ENCODE measurements around the gene MCM5.
"Not testable (repeated sequence)": the region's sequence is repeated elsewhere in the genome, so short reads cannot be mapped to it uniquely, and the experiment has no call there.

MCM5 gene

DNA sequence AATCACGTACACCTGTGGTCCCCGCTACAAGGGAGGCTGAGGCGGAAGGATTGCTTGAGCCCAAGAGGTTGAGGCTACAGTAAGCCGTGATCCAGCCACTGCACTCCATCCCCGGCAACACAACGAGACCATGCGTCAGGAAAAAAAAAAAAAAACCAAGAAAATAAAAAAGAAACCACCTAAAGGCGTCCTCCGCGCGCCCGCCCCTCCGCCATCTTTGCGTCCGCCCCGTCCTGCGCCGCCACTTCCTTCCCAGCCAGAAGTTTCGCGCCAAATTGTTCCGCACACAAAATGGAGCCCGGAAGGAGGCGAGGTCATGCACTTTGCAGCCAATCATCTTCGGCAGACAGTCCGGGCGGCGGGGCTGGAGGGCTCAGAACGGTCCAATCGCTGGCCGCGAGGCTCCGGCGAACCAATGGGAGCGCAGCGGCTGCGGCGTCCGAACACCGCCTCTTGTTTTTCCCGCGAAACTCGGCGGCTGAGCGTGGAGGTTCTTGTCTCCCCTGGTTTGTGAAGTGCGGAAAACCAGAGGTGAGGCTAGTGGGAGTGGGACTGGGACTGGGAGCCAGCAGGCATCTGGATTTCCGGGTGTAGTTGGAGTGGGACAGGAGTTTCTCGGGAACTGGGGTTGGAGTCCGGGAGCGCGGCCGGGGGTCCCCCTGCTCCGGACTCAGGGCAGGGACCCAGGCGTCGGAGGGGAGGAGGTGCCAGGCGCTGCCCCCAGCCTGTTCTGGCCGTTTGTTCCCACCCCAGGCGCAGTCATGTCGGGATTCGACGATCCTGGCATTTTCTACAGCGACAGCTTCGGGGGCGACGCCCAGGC is at the start of gene MCM5:
MCM5 (plus strand) TSS at position 463 of the 823 bp plus-strand sequence; CDS start at position 762, 299 bp downstream.
- DNase-seq, result peak; percentile 96

DNA sequence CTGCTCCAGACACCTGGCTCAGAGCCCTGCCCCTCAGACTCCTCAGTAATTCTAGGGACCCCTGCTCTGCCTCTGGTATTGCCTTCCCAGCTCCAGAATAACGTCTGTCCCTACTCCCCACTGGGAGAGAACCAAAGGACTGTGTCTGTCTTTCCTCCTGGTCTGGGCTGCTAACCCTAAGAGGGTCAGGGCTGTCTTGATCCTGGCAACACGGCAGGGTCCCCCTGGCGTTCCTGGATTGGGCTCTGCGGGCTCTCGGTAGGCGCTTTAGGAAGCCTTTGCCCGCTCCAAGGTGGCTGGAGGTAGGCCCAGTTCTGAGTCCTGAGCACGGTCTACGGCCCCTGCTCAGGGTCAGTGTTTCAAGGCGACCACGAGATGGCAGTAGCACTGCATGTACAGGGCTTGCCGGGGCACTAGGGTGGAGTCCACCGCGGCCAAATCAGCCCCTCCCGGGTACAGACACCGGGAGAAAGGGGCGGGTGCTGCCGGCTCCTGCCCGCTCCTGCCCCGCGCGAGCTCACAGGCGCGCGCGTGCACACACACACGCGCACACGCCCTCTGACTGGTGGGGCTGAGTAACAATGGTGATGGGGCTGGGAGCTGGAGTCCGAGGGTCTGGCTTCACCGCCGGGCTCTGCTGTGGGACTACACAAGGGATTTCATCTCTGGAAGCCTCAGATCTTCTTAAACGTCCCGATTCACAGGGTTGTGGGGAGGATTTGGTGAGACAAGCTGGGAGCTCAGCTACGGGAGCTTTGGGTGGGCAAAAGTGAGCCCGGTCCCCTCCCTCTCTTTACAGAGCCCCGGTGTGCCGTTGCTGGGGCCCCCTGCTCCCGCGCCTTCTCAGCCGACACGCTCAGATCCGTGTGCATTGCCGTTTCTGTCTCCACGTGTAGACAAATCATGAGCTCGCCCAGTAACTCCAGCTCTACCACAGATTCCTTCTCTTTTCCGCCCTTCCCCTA is 49.1 kb upstream of the MCM5 start:
- DNase-seq, result peak; percentile 79

DNA sequence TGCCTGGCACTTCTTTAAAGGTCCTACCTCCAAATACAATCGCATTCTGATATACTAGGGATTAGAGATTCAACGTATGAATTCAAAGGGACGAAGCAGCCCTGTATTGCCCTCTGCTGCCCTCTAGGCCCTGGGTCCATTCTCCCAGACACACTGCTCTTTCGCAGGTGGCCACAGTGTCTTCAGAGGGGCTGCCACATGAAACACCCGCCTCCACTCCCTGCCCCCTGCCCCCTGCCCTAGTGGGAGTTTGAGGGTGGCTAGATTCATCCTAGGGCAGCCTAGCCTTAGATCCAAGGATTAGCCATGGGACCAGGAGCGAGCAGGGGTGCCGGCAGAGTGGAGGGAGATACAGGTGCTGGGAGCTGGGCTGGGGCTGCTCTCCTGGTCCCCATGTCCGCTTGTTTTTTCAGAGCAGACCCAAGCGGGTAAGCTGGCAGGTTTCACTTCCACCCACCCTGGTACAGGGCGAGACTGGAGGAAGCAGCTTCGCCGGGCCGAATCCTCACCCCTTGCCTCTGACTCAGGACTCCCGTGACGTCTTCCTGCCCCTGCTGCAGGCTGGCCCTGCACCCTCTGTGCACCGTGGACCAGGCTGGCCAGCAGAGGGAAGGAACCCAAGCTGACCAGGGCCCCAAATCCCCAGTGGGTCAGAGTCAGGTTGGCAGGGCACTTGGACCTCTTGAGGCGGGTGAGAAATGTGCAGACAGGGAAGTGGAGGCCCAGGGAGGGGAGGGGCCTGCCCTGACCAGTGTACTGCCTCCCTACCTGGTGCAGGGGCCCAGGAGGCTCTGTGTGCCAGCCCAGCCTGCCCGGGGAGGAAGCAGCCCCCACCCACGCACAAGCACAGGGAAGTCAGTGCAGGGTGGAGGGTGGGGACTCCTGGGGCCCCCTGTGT is 47.5 kb upstream of the MCM5 start:
- peak; percentile 40 for DNase-seq

DNA sequence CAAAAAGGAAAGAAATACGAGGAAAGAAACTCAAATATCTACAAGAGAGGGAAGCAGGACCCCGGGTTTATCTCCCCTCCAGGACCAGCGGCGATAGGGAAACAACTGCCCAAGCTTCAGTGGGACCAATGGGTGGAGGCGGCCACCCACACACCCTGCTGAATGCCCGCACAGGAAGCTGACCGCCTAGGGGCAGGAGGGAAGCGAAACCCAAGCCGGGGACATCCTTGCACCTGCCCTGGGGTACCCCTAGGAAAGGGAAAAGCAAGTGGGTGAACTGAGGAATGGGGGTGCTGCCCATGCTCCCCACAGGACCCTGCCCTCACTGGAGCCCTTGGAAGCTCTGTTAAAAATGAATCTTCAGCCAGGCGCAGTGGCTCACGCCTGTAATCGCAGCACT is 46.6 kb upstream of the MCM5 start:
- no peak for DNase-seq

DNA sequence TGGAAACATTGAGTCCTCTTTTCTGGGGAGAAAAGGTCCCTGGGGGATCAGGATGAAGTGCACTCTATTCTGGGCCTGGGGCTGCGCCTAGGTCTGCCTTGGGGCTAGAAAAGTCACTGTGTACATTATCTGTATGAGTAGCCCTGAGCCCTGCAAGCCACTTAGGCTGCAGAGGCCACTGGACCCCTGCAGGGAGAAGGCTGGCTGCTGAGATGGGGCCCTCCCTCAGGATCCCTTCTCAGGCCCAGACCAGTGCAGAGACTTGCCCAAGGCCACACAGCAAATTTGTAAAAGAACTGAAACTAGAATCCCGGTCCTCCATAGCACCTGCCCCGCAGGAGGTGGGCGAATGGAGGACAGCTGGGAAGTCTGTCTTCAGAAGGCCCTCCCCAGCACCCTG is 45.9 kb upstream of the MCM5 start:
- DNase-seq, result no peak

DNA sequence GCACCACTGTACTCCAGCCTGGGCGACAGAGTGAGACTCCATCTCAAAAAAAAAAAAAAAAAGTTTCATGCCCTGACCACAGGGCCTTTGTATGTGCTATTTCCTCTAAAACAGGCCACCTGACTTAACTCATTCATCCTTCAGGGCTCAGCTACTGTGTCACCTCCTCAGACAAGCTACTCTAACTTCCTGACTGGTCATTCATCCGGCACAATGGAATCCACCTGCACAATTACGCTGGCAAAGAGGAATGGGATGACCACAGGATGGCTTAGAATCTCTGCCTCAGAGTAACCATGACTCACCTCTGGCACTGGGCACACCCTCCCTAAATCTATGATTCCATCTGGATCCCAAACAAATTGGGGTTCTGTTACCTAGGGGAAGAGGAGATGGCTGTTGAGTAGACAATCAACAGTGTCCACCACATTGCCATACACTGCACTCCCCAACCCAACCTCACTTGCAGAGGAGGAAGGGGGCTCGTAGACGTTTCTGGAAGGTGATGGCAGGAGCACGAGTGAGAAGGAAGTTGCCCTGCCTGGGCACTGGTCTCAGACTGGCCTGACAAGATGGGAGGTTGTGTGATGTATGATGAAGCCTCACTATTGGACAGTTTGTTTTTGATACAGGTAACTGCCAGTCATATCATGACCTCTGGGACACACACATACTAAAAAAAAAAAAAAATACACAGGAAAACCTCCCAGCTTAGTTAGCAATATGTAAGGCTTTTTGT is 41.9 kb upstream of the MCM5 start:
- DNase-seq, result no peak

DNA sequence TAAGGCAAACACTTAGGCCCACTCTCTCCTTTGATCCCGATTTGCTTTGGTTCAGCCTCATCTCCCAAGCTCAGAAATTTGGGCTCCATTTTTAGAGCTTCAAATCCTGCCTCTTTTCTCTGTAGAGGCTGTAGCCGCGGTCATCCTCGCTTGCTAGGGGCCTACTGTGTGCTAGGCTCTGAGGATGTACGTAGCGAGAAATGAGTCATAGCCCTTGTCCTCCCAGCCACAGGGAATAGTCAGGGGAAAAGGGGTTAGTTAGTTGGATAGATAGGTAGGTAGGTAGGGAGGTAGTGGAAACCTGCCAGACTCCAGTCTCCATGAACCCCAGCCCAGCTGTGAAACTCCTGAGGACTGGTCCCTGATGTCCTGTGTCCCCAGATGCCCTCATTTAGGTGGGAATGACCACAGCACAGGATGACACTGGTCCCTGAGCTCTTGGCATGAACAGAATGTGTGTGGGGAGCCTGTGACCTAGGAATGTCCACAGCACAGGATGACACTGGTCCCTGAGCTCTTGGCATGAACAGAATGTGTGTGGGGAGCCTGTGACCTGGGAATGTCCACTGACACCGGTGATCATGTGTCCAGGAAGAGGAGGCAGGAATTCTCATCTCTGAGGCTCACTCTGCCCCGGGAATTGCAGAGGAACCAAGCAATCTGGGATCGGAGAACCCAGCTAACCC is 40.4 kb upstream of the MCM5 start:
- no peak for DNase-seq

DNA sequence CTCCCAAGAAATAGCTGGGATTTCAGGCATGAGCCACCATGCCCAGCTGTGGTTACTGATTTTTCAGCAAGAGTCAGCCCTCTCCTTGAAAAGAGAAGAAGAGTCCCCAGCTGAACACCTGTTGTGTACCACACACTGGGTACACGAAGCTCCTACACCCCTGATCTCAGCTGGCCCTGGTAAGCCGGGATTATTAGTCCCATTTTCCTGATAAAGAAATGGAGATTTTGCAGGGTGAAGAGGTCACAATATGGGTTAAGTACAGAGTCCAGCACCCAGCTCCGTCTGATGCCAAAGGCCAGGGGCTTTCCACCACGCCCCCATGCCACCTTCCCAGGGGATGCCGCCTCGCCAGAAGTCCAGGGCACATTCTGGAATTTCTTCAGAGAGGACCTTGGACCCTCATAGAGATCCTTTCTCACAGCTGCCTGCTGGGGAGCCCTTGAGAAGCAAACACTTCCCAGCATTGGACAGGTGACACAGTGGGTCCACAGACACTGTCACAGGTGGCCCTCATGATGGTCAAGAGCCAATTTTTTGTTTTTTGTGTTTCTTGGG is 38.9 kb upstream of the MCM5 start:
- DNase-seq, result no peak

DNA sequence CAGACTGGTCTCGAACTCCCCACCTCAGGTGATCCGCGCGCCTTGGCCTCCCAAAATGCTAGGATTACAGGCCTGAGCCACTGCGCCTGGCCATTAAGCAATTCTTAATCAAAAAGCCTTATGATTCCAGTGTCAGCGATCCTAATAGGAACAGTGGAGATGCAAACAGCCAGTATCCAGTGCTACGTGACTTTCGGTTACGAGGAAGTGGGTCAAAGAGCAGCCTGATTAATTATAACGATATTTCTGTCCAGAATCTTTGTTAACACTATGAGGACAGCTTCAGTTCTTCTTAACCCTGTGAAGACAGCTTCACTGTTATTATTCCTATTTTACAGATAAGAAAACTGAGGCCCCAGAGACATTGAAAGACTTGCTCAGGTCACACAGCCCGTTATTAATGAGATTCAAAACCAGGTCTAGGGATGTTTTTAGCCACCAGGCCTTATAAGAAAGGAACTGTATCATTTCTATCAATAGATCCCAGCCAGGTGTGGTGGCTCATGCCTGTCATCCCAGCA is 36.3 kb upstream of the MCM5 start:
- DNase-seq, result no peak

DNA sequence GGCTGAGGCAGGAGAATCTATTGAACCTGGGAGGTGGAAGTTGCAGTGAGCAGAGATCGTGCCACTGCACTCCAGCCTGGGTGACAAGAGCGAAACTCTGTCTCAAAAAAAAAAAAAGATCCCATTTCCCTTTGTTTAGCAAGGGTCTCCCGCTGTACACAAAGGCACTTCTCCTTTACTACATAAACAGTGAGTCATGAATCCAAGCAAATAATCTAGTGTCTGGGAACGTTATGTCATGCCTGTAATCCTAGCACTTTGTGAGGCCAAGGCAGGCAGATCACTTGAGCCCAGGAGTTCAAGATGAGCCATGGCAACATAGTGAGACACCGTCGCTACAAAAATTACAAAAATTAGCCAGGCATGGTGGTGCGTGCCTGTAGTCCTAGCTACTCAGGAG is 35.7 kb upstream of the MCM5 start:
- DNase-seq, result not testable (repeated sequence)

DNA sequence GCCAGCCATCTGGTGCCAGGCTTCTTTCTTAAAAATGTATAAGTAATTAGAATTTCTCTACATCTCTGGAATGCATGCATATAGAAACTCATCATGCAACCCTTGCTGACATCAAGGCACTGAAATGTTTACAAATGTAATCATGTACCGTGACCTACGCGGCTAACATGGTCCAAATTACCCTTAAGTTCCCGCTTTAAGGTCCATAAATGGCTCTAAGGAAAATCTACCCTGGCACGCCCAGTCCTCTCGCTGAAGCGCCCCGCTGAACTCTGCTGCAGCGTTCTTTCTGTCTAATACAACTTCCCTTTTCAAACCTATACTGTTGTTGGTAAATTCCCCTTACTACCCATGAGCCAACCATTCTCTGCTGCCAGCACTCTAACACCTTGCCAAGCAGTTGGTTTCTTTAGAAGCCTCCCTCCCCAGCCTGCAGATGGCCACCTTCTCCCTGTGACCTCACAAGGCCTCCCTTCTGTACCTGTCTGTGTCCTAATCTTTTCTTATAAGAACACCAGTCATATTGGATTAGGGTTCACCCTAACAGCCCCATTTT is 32.5 kb upstream of the MCM5 start:
- no peak for DNase-seq

DNA sequence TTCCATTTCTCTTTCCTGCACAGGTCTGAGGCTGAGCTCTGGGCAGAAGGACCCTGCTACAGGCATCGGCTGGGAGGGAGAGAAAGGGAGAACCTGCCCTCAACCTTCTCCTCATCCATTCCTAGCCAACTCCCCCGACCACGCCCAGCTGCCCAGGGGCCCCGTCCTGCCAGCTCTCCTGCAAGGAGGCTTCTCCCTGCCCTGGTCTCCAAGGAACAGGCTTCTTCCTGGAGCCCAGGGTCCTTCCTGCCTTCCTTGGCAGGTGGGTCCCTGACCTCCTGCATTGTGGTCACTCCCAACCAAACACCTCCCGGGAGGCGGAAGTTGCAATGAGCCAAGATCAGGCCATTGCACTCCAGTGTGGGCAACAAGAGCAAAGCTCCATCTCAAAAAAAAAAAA is 31.6 kb upstream of the MCM5 start:
- no peak for DNase-seq

DNA sequence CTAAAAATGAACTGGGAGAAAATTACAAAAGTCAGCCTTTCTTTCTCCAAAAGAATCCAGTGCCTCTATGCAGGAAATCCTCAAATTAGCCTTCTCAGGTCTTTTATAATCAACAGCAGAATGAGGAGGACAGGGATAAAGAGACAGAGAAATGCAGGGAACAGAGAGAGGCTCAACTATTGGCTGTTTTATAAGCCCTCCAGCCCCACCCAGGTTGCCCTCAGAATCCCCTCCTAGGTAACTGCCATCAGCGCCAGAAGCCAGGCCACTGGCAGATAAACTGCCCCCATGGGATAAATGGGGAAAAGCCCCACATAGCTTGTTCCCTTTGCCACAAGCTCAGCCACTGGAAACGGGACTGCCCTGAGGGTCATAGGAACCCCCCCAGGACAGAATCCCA is 29.9 kb upstream of the MCM5 start:
- no peak for DNase-seq

DNA sequence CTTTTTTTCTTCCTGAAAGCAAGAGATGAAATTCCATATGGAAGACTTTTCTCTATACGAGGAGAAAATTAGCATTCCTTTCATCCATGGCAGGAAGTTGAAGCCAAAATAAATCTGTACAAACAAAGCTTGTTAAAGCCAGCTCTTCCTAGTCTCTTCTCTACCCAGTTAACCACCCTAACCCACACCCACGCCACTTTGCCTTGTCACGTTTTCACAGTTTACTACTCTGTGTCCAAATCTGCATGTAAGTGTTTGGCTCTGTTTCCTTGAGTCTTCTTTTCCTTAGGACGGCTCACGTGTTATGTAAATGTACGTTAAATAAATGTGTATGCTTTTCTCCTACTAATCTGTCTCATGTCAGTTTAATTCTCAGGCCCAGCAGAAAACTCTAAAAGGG is 26.2 kb upstream of the MCM5 start:
- DNase-seq, result no peak

DNA sequence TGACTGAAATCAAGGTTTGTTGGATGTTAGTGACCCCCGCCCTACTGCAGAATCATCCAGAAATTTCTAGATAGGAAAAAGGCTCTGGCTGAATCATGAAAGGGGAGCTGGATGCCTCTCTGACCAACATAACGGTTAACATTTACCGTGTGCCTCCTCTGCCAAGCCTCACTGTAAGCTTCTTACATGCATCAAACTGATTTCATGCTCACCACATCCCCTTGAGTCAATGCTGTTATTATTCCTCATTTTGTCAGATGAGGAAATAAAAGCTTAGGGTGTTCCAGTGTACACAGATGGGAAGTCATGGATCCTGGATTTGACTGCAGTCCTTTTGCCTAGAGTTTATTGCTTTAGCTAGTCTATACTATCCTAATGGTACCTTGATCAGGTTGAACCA is 24.9 kb upstream of the MCM5 start:
- no peak for DNase-seq

DNA sequence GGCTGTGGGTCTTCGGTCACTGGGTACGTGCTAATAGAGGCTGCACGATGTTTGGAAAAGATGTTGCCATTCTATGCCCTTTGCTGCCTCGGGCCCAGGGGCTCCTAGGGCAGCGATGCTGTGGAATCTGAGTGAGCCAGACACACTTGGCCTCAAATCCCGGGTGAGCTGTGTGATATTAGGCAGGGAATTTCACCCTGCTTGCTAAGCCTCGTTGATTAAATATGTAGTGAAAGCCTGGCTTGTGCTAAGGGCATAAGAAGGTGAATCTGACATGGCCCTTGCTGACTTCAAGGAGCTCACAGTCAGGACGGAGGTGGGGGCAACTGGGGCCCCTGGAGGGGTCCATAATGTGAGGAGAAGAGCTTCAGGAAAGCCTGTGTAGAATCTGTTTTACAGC is 24.4 kb upstream of the MCM5 start:
- no peak for DNase-seq

DNA sequence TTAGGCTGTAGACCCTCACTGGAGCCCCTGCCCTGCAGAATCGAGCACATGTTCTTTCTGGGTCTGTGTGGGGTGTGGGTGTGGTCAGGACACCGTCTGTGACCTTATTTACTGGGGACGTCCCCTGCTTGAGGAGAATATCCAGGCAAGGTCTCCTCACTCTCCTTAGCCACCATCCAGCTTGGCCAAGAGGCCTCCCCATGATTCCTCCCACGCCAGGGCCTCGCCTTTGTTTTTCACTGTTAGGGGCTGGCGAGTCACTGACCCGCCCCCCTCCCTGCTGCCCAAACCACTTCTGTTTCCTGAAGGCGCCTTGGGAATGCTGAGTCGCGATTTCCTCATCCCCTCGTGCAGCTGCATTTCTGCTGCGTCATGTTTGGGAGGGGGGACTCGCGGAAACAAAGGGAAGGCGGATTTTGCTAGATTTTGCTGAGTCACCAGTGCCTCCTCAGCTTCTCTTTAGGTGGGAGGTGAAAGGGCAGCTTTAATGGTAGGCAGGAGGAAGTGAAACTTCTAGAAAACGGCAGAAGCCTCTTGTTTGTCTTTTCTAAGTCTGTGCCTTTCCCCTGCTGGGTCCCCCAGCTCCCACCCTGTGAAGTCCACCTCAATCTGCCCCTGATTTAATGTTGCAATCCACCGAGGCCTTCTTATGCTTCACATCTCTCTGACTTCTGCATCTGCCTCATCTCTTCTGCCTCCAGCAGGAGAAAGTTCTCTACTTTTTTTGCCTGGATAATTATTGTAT is 23.0 kb upstream of the MCM5 start:
- DNase-seq, result peak; percentile 28

DNA sequence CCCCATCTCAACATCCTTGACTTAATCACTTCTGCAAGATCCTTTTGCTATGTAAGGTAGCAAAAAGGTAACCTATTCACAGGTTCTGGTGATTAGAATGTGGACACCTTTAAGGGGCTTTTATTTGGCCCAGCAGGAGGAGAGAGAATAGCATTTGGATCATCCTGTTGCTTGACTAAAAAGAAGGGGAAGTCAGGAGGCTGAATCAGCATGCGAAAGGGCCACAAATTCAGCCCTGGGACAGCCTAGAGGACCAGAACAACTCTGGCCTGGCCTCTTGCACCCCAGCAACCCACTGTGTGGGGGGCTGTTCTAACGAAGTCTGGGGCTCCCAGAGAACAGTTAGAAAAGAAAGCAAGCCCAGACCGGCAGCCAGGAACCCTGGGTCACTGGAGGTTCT is 22.2 kb upstream of the MCM5 start:
- no peak for DNase-seq

DNA sequence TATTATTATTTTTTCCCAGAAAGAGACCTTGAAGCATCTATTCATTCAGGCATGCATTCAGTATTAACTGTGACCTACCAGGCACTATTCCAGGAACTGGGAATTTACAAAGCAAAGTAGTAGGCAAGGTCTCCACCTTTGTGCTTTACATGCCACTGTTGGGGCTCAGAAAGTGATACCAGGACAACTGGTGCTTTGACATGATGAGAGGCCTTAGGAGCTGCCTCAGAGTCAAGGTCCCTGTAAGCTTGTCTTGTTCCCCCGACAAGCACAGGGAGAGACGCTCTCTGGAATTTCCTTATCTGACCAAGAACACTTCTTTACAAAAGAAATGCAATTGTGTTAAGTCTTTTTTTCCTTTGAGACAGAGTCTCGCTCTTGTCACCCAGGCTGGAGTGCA is 21.3 kb upstream of the MCM5 start:
- no peak for DNase-seq
